Measurements from ENCODE around the gene TGFBR3.

TGFBR3 gene

DNA sequence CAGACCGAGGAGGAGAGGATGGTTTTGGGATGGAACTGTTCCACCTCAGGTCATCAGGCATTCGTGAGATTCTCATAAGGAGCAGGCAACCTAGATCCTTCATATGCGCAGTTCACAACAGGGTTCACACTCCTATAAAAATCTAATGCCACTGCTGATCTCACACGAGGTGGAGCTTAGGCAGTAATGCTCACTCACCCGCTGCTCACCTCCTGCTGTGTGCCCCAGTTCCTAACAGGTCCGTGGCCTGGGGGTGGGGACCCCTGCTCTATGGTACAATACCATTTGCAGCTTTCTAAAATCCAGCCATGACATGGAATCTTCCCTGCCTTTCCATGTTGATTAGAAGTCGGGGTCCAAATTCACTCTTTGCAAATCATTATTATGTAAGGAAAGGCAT, 72.1 kb downstream of the TGFBR3 start:
- H3K27me3 ChIP-seq (ENCODE audit: control insufficient read depth, insufficient read depth, low read length): no peaks in the 10 kb centered on the region
- no peaks in the 10 kb centered on the region for H3K9me3 ChIP-seq (ENCODE audit: control insufficient read depth, insufficient read depth, low read length)
- H3K36me3 ChIP-seq (ENCODE audit: control insufficient read depth, insufficient read depth, low read length): no peaks in the 10 kb centered on the region
- no peak overlapping the region for H3K4me3 ChIP-seq (ENCODE audit: low read depth, low read length)
- no peak overlapping the region for H3K9ac ChIP-seq (ENCODE audit: low read depth, low read length)
- peaks cover 3% of the 10 kb centered on the region for H3K4me1 ChIP-seq (ENCODE audit: control insufficient read depth, insufficient read depth, low read length)

DNA sequence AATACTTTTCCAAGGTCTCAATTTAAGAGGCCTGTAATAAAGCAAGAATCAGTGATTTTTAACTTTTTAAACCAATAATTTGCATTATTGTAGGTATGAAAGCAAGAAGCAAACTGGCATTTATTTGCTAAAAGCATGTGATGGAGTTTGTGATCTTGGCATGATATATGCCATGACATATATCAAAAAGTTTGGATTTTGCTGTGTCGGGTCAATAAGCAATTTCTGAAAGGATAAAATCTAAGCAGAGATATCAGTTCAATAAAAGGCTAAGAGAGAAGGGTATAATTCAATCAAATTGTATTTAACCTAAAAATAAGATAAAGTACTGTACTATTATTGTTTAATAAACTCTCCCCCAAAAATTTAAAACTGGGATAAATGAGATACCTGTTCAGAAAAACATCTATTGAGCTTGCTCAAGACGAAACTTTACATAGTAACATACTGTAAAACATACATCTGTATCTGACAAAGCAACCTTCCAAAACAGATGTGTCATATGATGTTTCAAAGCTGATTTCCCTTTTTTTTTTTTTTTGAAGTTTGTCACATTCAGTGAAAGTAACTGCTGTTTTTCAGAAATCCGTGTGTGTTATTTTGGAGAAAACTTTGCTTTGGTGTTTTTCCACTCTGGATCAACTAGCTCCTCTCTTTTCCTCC, 74.5 kb downstream of the TGFBR3 start:
- Histone ChIP-seq H3K4me1 (ENCODE audit: control insufficient read depth, insufficient read depth, low read length) (peaks cover 3% of the 10 kb centered on the region), H3K9me3 (ENCODE audit: control insufficient read depth, insufficient read depth, low read length) (no peaks in the 10 kb centered on the region), H3K9ac (ENCODE audit: low read depth, low read length) (no peak overlapping the region)

DNA sequence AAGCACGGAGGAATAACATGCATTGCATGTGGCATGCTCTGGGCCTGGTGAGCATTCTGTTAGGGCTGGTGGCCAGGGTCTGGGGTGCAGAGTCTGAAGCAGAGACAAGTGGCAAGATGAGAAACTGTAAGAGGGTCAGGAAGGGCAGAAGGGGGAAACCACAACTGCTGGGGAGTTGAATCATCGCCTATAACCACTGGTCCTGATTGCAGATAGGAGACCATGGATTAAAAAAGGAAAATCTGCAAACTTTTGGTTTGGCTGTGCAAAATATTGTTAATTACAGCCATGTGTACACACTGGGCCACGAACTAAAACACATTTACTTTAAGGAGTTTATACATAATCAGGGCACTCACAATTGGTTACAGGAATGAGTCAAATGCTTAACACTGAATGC, 76.6 kb downstream of the TGFBR3 start:
- H3K36me3 ChIP-seq (ENCODE audit: control insufficient read depth, insufficient read depth, low read length): no peaks in the 10 kb centered on the region
- H3K9me3 ChIP-seq (ENCODE audit: control insufficient read depth, insufficient read depth, low read length): no peaks in the 10 kb centered on the region
- H3K9ac ChIP-seq (ENCODE audit: low read depth, low read length): no peak overlapping the region
- no peak overlapping the region for H3K4me3 ChIP-seq (ENCODE audit: low read depth, low read length)
- H3K4me1 ChIP-seq (ENCODE audit: control insufficient read depth, insufficient read depth, low read length): peaks cover 3% of the 10 kb centered on the region
- no peaks in the 10 kb centered on the region for H3K27me3 ChIP-seq (ENCODE audit: control insufficient read depth, insufficient read depth, low read length)

More for the DNA sequence above, 74.5 kb downstream of the TGFBR3 start:
- H3K27me3 ChIP-seq (ENCODE audit: control insufficient read depth, insufficient read depth, low read length): no peaks in the 10 kb centered on the region
- H3K36me3 ChIP-seq (ENCODE audit: control insufficient read depth, insufficient read depth, low read length): no peaks in the 10 kb centered on the region
- H3K4me3 ChIP-seq (ENCODE audit: low read depth, low read length): no peak overlapping the region

DNA sequence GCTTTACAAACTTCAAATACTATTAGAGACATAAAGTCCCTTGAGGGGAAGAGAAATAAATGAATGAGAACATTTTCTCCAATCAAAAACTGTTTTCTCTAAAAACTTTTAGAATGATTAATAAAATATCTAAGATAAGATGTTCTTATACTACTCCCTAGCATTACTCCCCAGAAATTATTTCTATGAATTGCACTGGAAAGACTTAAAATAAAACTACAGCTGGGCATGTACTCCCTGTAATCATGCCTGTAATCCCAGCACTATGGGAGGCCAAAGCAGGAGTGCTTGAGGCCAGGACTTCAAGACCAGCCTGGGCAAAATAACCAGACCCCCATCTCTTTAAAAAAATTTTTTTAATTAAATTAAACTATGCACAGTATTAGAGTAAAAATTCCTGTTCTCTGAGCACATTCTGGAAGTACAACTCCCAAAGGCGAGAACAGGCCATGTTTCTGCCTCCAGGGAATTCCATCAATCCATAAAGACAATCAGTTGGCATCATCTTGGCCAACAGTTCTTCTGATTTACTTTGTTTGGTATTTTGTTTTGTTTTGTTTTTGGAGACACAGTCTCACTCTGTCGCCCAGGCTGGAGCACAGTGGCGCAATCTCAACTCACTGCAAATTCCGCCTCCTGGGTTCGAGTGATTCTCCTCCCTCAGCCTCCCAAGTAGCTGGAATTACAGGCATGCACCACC, 77.9 kb downstream of the TGFBR3 start:
- no peaks in the 10 kb centered on the region for H3K36me3 ChIP-seq (ENCODE audit: control insufficient read depth, insufficient read depth, low read length)
- no peaks in the 10 kb centered on the region for H3K9me3 ChIP-seq (ENCODE audit: control insufficient read depth, insufficient read depth, low read length)
- no peak overlapping the region for H3K9ac ChIP-seq (ENCODE audit: low read depth, low read length)
- H3K4me3 ChIP-seq (ENCODE audit: low read depth, low read length): no peak overlapping the region
- no peaks in the 10 kb centered on the region for H3K27me3 ChIP-seq (ENCODE audit: control insufficient read depth, insufficient read depth, low read length)
- H3K4me1 ChIP-seq (ENCODE audit: control insufficient read depth, insufficient read depth, low read length): no peaks in the 10 kb centered on the region

DNA sequence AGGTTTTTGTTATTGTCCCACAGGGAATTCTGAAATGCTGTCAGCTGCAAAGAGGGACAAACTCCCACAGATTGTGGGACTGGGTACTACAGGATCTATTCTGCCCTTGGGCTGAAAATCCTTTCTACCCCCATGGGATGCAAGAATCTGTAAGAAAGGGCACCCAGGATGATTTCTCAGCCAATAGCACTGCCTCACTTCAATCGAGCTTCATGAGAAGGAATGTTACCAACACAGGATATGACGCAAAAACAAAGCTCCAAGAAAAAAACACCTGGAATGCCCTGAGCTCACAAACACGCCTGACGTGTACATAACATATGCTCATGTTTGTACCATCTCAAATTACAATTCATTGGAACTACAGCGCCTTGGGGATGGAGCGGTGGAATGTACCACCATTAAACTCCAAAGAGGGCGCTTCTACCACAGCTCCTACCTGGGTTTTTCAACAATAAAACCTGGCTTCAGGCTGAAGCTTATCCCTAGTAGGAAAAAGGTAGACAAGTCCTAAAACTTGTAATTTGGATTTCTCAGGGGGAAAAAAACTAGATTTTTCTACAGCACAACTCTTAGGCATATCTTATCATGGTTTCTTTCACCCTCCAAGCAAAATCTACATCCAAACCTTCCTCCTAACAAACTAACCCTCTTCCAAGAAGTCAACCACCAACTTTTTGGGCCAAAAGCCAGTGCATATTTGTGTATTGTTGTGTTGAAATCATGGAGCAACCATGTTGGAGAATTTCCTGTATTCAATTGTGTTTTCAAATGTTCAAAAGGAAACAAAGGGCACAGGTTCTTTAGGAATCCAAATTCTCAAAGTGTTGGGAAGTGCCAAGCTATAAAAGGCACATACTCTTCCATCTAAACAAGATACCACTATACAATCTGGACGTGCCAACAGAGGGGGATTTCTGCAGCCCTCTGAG, 78.9 kb downstream of the TGFBR3 start:
- no peak overlapping the region for H3K4me3 ChIP-seq (ENCODE audit: low read depth, low read length)
- H3K4me1 ChIP-seq (ENCODE audit: control insufficient read depth, insufficient read depth, low read length): no peaks in the 10 kb centered on the region
- H3K9me3 ChIP-seq (ENCODE audit: control insufficient read depth, insufficient read depth, low read length): no peaks in the 10 kb centered on the region
- no peaks in the 10 kb centered on the region for H3K36me3 ChIP-seq (ENCODE audit: control insufficient read depth, insufficient read depth, low read length)
- no peak overlapping the region for H3K9ac ChIP-seq (ENCODE audit: low read depth, low read length)
- no peaks in the 10 kb centered on the region for H3K27me3 ChIP-seq (ENCODE audit: control insufficient read depth, insufficient read depth, low read length)

DNA sequence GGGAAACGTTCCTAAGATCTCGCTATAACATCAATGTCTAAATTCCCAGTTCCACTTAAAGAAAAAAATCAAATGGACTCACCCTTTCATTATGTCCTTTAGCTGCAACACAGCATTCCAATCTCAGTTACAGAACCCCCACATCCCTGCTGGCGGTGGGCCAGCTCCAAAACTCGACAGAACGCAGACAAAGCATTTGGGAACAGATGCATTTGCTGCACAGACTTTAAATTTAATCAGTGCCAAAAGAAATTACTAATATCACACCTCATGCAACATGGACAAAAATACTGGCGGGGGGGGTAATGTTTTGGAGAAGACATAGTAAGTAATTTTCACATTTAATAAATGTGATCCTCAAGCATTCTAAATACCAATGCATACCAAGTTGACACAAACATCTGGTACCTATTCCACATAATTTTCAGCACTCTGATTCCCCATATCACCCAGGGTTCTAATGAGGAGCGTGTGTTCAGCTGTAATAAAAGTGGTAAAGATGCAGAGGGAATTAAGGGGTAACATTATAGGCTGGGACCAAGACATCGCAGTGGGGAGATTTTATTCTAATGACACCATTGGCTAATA, 79.7 kb downstream of the TGFBR3 start:
- no peaks in the 10 kb centered on the region for H3K36me3 ChIP-seq (ENCODE audit: control insufficient read depth, insufficient read depth, low read length)
- no peaks in the 10 kb centered on the region for H3K27me3 ChIP-seq (ENCODE audit: control insufficient read depth, insufficient read depth, low read length)
- H3K4me1 ChIP-seq (ENCODE audit: control insufficient read depth, insufficient read depth, low read length): no peaks in the 10 kb centered on the region
- no peak overlapping the region for H3K9ac ChIP-seq (ENCODE audit: low read depth, low read length)
- no peak overlapping the region for H3K4me3 ChIP-seq (ENCODE audit: low read depth, low read length)
- no peaks in the 10 kb centered on the region for H3K9me3 ChIP-seq (ENCODE audit: control insufficient read depth, insufficient read depth, low read length)

DNA sequence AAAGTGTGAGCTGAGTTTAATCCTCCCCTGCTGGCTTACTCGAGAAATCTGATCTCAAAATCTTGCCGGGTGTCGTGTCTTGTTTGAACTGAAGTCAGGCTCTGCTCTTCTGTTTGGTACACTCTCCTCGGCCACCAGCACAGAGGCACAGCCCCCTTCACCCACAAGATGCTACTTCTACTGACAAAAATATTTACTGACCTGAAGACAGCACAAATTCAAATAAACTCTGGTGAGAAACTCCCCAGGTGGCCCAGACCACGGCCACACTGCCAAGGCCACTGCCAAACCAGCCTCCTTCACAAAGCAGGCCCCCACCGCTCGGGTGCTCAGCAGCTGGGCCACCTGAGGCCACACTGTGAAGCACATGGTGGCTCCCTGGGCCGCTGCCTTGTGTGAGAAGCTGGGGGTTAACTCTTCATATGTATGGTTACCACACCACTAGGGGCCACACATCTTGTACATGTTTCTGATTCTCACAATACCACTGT, 80.6 kb downstream of the TGFBR3 start:
- H3K4me3 ChIP-seq (ENCODE audit: low read depth, low read length): no peak overlapping the region
- H3K27me3 ChIP-seq (ENCODE audit: control insufficient read depth, insufficient read depth, low read length): no peaks in the 10 kb centered on the region
- H3K36me3 ChIP-seq (ENCODE audit: control insufficient read depth, insufficient read depth, low read length): no peaks in the 10 kb centered on the region
- no peak overlapping the region for H3K9ac ChIP-seq (ENCODE audit: low read depth, low read length)
- no peaks in the 10 kb centered on the region for H3K4me1 ChIP-seq (ENCODE audit: control insufficient read depth, insufficient read depth, low read length)
- H3K9me3 ChIP-seq (ENCODE audit: control insufficient read depth, insufficient read depth, low read length): no peaks in the 10 kb centered on the region

DNA sequence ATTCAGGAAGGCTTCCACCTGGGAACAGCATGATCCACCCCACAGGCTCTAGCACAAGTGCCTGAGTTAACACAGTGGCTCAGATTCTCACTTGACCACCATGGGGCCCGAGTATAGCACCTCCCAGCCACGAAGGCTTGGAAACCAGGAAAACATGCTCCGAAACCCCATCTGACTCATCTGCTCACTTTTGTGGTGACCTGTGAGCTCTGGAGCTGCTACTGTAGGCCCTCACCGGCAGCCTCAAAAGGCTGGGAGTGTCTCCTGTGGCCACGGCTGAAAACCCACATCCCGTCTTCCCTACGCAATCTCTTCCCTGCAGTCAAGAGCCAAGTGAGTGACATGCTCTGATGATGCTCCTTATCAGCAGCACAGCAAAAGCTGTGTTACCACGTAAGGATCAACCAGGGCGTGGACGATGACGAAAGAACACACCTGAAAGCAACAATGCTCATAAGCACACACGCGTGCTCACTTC, 81.4 kb downstream of the TGFBR3 start:
- Histone ChIP-seq H3K9me3 (ENCODE audit: control insufficient read depth, insufficient read depth, low read length) (no peaks in the 10 kb centered on the region), H3K4me1 (ENCODE audit: control insufficient read depth, insufficient read depth, low read length) (no peaks in the 10 kb centered on the region), H3K9ac (ENCODE audit: low read depth, low read length) (no peak overlapping the region), H3K36me3 (ENCODE audit: control insufficient read depth, insufficient read depth, low read length) (no peaks in the 10 kb centered on the region), H3K27me3 (ENCODE audit: control insufficient read depth, insufficient read depth, low read length) (no peaks in the 10 kb centered on the region), H3K4me3 (ENCODE audit: low read depth, low read length) (no peak overlapping the region)

DNA sequence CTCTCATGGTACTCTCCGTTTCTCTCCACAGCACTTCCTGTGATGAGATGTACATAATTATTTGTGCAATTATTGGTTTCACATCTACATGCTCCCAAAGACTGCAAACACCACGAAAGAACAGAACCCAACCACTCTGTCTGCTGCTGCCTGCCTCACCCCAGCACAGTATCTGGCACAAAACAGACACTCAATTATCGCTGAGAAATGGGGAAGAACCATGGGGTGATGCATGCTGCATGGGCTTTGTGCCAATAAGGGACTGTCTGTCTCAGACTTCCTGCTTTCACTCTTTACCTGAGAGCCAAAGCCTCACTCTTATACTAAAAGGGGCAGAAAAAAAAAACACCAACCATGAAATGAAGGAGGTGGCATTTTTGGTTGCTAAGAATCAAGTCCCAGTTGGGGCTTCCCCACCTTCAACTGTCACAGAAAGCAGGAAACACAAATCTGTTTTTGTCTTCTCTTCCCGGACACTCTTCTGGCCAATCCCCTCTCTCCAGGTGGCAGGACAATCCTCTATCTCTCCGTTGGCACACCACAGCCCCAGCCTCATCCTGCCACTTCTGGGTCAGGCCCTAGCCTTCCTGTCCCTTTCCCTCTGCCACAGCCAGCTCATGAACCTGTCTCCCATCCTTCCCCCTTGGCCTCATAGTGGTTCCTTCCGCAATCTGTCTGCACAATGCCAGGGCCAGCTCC, 82.0 kb downstream of the TGFBR3 start:
- H3K9me3 ChIP-seq (ENCODE audit: control insufficient read depth, insufficient read depth, low read length): no peaks in the 10 kb centered on the region
- no peak overlapping the region for H3K4me3 ChIP-seq (ENCODE audit: low read depth, low read length)

DNA sequence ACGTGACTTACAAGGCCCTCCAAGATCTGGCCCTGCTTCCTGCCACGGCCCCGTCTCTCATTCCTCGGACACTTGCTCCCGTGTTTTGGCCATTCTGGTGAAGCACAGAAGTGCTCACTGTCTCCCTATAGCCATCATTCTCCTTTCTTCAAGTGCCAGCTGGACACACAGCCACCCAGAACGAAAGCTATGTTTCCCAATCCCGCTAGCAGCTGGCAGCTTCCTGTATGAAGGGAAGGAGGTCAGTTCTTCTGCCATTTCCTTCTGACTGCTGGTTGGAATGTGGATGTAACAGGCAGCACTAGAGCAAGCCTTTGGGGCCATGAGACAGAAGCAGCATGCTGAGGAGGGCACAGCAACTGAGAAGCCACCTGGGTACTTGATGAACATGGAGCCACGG, 82.8 kb downstream of the TGFBR3 start:
- H3K9me3 ChIP-seq (ENCODE audit: control insufficient read depth, insufficient read depth, low read length): no peaks in the 10 kb centered on the region
- H3K36me3 ChIP-seq (ENCODE audit: control insufficient read depth, insufficient read depth, low read length): no peaks in the 10 kb centered on the region
- H3K4me1 ChIP-seq (ENCODE audit: control insufficient read depth, insufficient read depth, low read length): no peaks in the 10 kb centered on the region
- H3K9ac ChIP-seq (ENCODE audit: low read depth, low read length): no peak overlapping the region
- no peak overlapping the region for H3K4me3 ChIP-seq (ENCODE audit: low read depth, low read length)
- no peaks in the 10 kb centered on the region for H3K27me3 ChIP-seq (ENCODE audit: control insufficient read depth, insufficient read depth, low read length)

More for the DNA sequence above, 82.0 kb downstream of the TGFBR3 start:
- Histone ChIP-seq H3K9ac (ENCODE audit: low read depth, low read length) (no peak overlapping the region), H3K36me3 (ENCODE audit: control insufficient read depth, insufficient read depth, low read length) (no peaks in the 10 kb centered on the region), H3K4me1 (ENCODE audit: control insufficient read depth, insufficient read depth, low read length) (no peaks in the 10 kb centered on the region), H3K27me3 (ENCODE audit: control insufficient read depth, insufficient read depth, low read length) (no peaks in the 10 kb centered on the region)

All from iPS-15b (cell line).